Left lobe of liver (tissue), 2 donors: ENCODE data around the gene MAD1L1. TPM values are rescaled to one million over a fixed set of nuclear protein-coding genes. Genes with fewer than 3 reads are reported as not detected.

Experiments
- ATAC-seq: fragments of 200-7000 bp; cut with Tn5 transposase; one replicate; pipeline ENCODE4 v1.9.1; 2020; ENCODE audit warnings: mild to moderate bottlenecking, moderate library complexity
- DNase-seq: peaks from one replicate; pipeline ENCODE4 v3.0.0-alpha.2; 2020; ENCODE audit warnings: low spot score
- total RNA-seq: library from RNA; stranded (reverse); gene quantifications from one replicate; pipeline ENCODE4 v1.2.1, GENCODE V29; 2021
- donor health status: DM: no; HTN: no; CAD: no; lungs with moderate emphysema.
- donor health status: DM: no; HTN: yes; CAD: no.

The MAD1L1 gene
- total RNA-seq, 1 donor from 2014 or later = 24.9 TPM

GRCh38 chr7:2123360-2123759, 109.4 kb downstream of the MAD1L1 start:
- ATAC-seq (no peak), DNase-seq (no peak)

GRCh38 chr7:2122651-2123050, 110.1 kb downstream of the MAD1L1 start:
- DNase-seq = no peak
- no peak for ATAC-seq

GRCh38 chr7:2120841-2121830, 111.6 kb downstream of the MAD1L1 start:
- DNase-seq (no peak), ATAC-seq (no peak)

DNA sequence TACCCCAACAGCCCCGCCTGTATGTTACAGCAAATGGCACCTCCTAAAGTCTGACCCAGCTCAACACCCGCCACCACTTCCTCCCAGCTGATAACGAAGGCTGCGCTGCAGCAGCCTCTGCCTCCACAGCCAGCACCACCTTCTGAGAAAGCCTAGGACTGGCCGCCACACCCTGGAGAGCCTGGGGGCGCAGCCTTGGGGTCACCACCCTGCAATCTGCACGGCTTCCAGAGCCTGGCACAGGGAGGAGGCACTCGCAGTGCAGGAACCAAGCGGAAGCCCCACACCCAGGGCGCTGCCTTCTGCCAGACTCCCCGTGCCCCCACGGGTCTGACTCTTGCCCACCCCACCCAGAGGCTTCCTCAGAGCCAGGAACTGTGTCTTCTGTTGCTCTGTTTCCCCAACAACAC, 112.5 kb downstream of the MAD1L1 start:
- DNase-seq = no peak
- no peak for ATAC-seq

DNA sequence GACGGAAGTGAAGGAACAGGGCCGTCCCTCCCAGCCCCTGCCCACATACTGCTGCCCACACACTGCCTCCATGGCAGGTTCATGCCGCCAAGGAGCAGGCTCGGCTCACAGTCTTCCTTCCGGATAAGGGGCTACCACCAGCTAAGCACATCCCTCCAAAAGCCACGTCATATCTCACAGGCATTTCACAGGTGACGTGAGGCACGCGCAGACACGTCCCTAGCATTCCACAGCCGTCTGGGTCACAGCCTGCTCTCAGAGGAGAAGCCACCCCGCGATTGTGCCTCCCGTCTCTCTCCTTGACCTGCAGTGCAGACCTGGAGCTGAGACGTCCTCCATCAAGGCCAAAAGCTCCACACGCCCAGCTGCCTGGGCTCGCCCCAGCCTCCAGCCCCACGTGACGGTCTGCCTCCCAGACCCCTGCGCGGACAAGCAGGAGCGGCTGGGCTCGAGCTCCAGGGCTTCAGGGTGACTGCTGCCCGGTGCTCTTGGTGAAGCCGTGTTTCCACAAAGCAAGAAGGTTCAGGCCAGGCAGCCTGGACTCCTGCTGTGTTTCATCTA, 114.0 kb downstream of the MAD1L1 start:
- ATAC-seq (no peak), DNase-seq (no peak)

DNA sequence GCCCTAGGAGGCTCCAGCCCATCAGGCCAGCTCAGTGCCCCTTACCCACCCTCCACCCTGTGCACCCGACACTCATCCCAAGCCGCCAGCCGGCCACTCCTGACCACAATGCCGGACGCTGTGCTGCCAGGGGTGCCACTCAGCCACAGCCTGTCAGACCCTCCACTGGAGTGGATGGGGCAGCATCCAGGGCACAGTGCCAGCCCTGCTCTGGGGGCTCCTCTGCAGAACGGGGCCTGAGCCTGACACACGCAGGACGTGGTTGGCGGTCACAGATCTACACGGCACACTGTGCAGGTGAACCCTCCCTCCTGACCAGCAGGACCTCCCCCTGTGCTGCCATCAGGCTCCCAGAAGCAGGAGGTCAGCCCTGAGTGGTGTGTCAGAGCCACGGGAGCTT, 114.7 kb downstream of the MAD1L1 start:
- ATAC-seq (no peak), DNase-seq (no peak)

- no peak for ATAC-seq
Observed at GRCh38 chr7:2117646-2118045, 115.1 kb downstream of the MAD1L1 start.

DNA sequence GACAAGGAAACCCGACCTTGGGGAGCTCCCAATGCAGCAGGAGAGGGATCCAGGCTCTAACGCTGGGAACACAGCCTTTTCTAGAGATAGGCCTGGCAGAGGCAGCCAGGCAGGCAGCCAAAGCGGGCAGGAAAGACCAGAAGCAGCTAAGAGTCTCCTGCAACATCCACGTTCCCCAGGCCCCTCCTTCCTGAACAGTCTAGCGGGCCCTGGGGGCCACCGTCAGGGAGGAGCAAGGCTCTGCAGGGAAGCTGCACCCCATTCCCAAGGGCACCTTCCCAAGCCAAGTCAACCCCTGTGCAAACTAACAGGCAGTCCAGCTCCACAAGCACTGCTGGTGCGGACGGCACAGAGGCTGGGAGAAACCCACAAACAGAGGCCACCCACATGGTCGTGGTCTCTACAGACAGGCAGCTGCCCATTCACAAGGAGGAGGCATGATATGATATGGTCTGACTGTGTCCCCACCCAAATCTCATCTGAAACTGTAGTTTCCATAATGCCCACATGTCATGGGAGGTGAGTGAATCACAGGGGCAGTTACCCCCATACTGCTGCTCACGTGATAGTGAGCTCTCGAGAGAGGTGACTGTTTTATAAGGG, 115.7 kb downstream of the MAD1L1 start:
- no peak for DNase-seq
- ATAC-seq = peak; percentile 37

More at GRCh38 chr7:2117646-2118045, 115.1 kb downstream of the MAD1L1 start:
- DNase-seq = no peak

- no peak for DNase-seq
- no peak for ATAC-seq
Observed at GRCh38 chr7:2116448-2116810, 116.3 kb downstream of the MAD1L1 start.

- ATAC-seq = no peak
- no peak for DNase-seq
Observed at GRCh38 chr7:2115760-2116447, 116.8 kb downstream of the MAD1L1 start.

- DNase-seq (no peak), ATAC-seq (no peak)
Observed at GRCh38 chr7:2114926-2115759, 117.6 kb downstream of the MAD1L1 start.

DNA sequence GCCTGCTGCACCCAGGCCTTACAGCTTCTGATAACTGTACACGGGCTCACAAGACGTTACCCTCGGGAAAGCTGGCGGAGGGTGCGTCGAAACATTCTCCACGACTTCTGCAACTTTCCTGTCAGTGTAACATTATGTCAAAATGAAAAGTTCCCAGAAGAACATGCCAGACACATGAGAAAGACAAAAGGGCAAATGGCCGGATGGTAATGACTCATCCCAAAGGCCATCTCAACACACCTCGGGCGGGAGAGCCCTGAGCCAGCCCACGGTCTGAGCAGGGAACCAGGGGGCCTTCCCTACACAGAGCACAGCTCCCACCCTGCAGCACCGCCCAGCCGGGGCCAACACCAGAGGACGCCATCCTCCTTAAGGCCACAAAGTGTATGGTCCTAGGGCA, 118.7 kb downstream of the MAD1L1 start:
- ATAC-seq (no peak), DNase-seq (no peak)

DNA sequence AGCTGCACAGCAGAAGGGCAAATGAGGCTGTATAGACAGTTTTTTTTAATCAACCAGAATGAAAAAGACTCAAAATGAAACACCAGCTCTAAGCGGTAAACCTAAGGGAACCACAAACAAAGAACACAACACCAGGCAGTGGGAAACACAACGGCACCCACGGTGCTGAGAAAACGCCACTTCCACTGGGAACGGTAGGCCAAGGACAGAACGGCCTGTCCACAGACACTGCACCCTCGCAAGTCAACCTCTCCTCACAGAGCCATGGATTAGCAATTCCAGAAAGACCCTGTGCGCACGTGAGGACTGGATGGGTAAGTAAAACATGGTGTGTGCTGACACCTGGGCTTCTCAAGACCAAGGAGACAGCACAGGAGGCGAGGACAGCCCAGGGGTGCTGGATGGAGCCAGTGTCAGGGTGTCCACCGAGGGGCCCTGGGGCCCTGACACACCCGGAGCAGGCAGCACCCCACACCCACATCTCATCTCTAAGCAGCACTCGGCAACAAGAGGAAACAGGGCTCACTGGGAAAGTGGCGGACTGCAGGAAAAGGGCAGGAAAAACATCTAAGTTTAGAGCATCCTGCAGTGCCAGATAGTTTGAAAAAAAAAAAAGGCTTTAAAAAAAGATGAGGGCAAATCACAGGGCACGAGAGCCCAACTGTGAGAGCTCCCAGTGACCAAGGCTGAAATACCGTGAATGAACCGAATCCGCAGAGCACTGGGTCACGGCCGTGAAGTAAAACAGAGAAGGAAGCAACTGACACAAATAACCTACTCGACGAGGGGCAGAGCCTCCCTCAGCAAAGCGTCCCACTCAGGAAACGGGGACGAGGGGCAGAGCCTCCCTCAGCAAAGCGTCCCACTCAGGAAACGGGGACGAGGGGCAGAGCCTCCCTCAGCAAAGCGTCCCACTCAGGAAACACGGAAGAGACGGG, 120.2 kb downstream of the MAD1L1 start:
- ATAC-seq = no peak
- no peak for DNase-seq

DNA sequence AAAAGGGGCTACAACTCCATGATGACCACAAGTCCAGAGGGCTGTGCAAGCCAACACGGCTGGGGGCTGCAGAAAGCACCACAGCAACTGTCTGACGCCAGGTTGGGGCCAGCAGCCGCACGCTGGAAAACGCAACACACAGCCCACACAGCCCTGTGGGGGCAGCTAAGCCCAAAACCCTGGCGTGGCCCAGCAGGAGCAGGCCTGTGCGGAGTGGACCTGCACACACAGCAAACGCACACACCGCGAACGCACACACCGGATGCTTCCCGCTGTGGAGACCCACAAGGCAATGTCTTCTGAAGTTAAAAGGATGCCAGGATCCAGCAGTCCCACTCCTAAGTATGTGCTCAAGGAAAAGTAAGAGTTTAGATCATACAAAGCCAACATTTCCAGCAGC, 121.2 kb downstream of the MAD1L1 start:
- DNase-seq (no peak), ATAC-seq (no peak)

DNA sequence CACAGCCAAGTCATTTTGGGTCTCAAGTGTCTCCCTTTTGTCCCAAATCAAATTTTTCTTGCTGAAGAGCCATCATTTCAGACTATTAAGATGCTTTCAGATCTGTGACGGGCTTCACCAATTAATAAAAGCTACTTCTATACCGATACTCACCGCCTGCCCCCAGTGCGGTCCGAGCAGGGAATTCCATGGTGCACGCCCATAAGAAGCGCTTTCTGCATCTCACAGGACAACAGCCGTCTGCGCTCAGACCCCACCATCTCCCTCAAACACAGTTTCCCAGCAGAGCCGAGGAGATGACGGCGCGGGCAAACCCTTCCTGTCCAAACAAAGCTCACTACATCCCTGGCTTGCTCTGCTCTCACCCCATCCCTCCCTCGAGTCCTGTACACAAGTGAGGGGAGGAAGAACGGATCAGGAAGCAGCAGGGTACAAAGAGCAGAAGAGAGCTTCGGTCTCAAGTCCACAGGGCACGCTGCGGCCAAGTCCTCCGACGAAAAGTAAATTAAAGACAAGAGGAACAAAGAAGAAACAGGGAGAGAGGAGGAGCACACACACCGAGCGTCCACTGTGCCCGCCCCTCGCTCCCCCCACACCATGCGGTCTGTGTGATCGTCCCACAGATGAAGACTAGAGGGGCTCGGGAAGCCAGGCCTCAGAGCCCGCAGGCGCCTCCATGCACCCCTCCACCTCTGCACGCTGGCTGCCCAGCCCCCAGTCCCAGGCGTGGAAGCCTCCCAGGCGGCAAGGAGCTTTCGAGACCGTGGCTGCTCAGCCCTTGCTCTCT, 121.9 kb downstream of the MAD1L1 start:
- DNase-seq = no peak
- no peak for ATAC-seq

- ATAC-seq (no peak), DNase-seq (no peak)
Observed at GRCh38 chr7:2109936-2110609, 122.7 kb downstream of the MAD1L1 start.

DNA sequence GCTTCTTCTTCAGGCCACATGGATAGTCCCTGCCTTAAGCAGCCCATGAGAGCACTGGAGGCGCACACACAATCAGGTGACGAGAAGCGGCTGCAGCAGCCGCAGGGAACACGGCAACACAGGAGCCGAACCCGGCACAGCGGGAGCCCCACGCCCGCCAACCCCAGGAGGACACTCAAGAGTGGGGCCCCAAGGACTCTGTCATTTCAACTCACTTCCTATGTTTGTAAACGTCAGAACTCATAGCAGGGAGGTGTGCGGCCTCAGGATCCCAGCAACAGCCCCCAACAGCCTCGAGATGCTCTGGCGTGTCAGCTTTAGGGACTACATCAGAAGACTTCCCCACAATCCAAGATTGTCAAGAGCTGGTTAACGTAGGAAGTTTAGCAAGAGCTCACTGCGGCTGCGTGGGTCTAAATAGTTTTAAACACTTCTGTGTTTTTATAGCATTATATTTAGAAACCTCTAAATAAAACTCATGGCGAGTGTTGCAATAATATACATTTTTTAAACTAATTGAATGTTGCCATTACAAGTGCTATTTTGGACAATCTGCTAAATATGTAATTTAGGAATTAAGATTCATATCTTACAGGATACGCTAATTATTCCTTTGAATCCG, 123.4 kb downstream of the MAD1L1 start:
- no peak for ATAC-seq
- no peak for DNase-seq
